SK-N-SH treated with all-trans-retinoic acid at 6 μM for 48 hours (cell line): ENCODE results near the gene RAB4A.

ENCODE experiments used
- ATAC-seq: fragments of 200-7000 bp; cut with Tn5 transposase; 3 replicates; pipeline ENCODE4 v1.9.1; 2020; ENCODE audit warnings: mild to moderate bottlenecking, moderate library complexity
- ARNTL ChIP-seq: fragments of 450-650 bp; formaldehyde crosslinking; IDR thresholded peaks from 2 replicates; pipeline ENCODE4 v1.5.0; 2020; ENCODE audit warnings: low read depth, mild to moderate bottlenecking, moderate library complexity, borderline replicate concordance
- BACH2 ChIP-seq: fragments of 250-450 bp; sonication (Bioruptor Pico); IDR thresholded peaks from 2 replicates; pipeline ENCODE4 v1.9.0; 2021; ENCODE audit warnings: mild to moderate bottlenecking, borderline replicate concordance
- CSRNP3 ChIP-seq: fragments of 250-450 bp; sonication (Bioruptor Pico); IDR thresholded peaks from 2 replicates; pipeline ENCODE4 v1.5.1; 2021; ENCODE audit warnings: mild to moderate bottlenecking, moderate library complexity
- ESRRG ChIP-seq: fragments of 250-450 bp; sonication (Bioruptor Pico); IDR thresholded peaks from 2 replicates; pipeline ENCODE4 v1.6.1; 2021; ENCODE audit warnings: mild to moderate bottlenecking
- GLIS3 ChIP-seq: fragments of 250-450 bp; sonication (Bioruptor Pico); IDR thresholded peaks from 2 replicates; pipeline ENCODE4 v1.5.0; 2020; ENCODE audit warnings: mild to moderate bottlenecking, moderate library complexity
- ISL1 ChIP-seq: fragments of 250-450 bp; sonication (Bioruptor Pico); IDR thresholded peaks from 2 replicates; pipeline ENCODE4 v2.1.2; 2022; ENCODE audit warnings: mild to moderate bottlenecking, moderate library complexity
- OSR1 ChIP-seq: fragments of 250-450 bp; sonication (Bioruptor Pico); IDR thresholded peaks from 2 replicates; pipeline ENCODE4 v1.8.0; 2022; ENCODE audit warnings: moderate library complexity, mild to moderate bottlenecking, inconsistent platforms
- PATZ1 ChIP-seq: fragments of 250-450 bp; sonication (Bioruptor Pico); IDR thresholded peaks from 2 replicates; pipeline ENCODE4 v1.8.0; 2020; ENCODE audit warnings: mild to moderate bottlenecking, moderate library complexity, borderline replicate concordance
- PPARA ChIP-seq: fragments of 250-450 bp; sonication (Bioruptor Pico); IDR thresholded peaks from 2 replicates; pipeline ENCODE4 v1.5.0; 2020; ENCODE audit warnings: mild to moderate bottlenecking, borderline replicate concordance
- RARB ChIP-seq: fragments of 250-450 bp; sonication (Bioruptor Pico); IDR thresholded peaks from 2 replicates; pipeline ENCODE4 v1.8.0; 2021; ENCODE audit warnings: mild to moderate bottlenecking, moderate library complexity
- SNAI2 ChIP-seq: fragments of 250-450 bp; sonication (Bioruptor Pico); IDR thresholded peaks from 2 replicates; pipeline ENCODE4 v1.5.0; 2020; ENCODE audit warnings: mild to moderate bottlenecking, moderate library complexity
- TCF4 ChIP-seq: fragments of 250-450 bp; sonication (Bioruptor Pico); IDR thresholded peaks from 2 replicates; pipeline ENCODE4 v1.8.0; 2021; ENCODE audit warnings: mild to moderate bottlenecking, moderate library complexity, borderline replicate concordance
- TOX ChIP-seq: fragments of 250-450 bp; sonication (Bioruptor Pico); IDR thresholded peaks from 2 replicates; pipeline ENCODE4 v1.8.0; 2021; ENCODE audit warnings: mild to moderate bottlenecking, moderate library complexity, borderline replicate concordance
- ZC3H10 ChIP-seq: fragments of 250-450 bp; sonication (Bioruptor Pico); IDR thresholded peaks from 2 replicates; pipeline ENCODE4 v1.5.1; 2021; ENCODE audit warnings: mild to moderate bottlenecking, moderate library complexity
- ZFP3 ChIP-seq: fragments of 250-450 bp; sonication (Bioruptor Pico); IDR thresholded peaks from 2 replicates; pipeline ENCODE4 v1.5.0; 2020; ENCODE audit warnings: mild to moderate bottlenecking, moderate library complexity
- ZNF565 ChIP-seq: fragments of 450-650 bp; formaldehyde crosslinking; conservative IDR thresholded peaks from 2 replicates; pipeline ENCODE4 v1.5.0; 2020; ENCODE audit warnings: low read depth, mild to moderate bottlenecking, moderate library complexity
- ZNF70 ChIP-seq: fragments of 450-650 bp; formaldehyde crosslinking; IDR thresholded peaks from 2 replicates; pipeline ENCODE4 v1.5.0; 2020; ENCODE audit warnings: mild to moderate bottlenecking, moderate library complexity
- ZNF8 ChIP-seq: fragments of 450-650 bp; formaldehyde crosslinking; IDR thresholded peaks from 2 replicates; pipeline ENCODE4 v1.5.0; 2020; ENCODE audit warnings: mild to moderate bottlenecking, moderate library complexity
- TF ChIP-seq, protein P1 (sequence below): fragments of 250-450 bp; sonication (Bioruptor Pico); IDR thresholded peaks from 2 replicates; pipeline ENCODE4 v1.5.1; 2020; ENCODE audit warnings: low read depth, mild to moderate bottlenecking, moderate library complexity

RAB4A gene

GRCh38 chr1:229282295-229282823, 11.4 kb downstream of the RAB4A start:
- no peak for ATAC-seq
- TF ChIP-seq SNAI2 (CRISPR knock-in tag) (no peak), RARB (CRISPR knock-in tag) (no peak), OSR1 (CRISPR knock-in tag) (no peak), ISL1 (no peak)

DNA sequence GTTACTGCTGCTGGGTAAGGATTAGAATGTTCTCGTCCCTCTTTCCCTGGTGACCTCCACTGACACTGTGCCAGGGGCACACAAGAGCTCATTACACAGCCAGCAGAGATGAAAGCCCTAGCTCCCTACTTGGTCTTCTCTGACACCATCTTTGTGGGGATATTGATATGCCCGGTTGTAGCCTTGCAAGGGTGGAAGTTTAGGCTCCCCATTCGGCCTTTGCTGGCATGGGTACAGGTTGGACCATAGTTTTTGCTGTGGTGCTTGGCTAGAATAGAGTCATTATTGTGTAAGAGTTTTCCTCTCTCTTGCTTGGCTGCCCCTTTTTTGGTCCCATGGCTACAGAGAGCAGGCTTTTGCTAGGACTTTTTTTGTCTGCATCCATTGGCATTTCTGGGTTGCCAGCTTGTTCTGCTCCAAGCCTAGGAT, 12.3 kb downstream of the RAB4A start:
- TF ChIP-seq ZNF8 (CRISPR knock-in tag) (no peak), RARB (CRISPR knock-in tag) (no peak), ZC3H10 (CRISPR knock-in tag) (no peak), TCF4 (no peak), ZNF70 (CRISPR knock-in tag) (no peak), TOX (CRISPR knock-in tag) (no peak)
- TF ChIP-seq, all 23 proteins: peak for 0
- ATAC-seq, result no peak

GRCh38 chr1:229284887-229285286, 14.0 kb downstream of the RAB4A start:
- TF ChIP-seq BACH2 (CRISPR knock-in tag) (no peak), GLIS3 (CRISPR knock-in tag) (no peak), PPARA (CRISPR knock-in tag) (no peak), ZC3H10 (CRISPR knock-in tag) (no peak), ARNTL (CRISPR knock-in tag) (no peak), OSR1 (CRISPR knock-in tag) (no peak), ZNF70 (CRISPR knock-in tag) (no peak)
- TF ChIP-seq, protein P1, sequence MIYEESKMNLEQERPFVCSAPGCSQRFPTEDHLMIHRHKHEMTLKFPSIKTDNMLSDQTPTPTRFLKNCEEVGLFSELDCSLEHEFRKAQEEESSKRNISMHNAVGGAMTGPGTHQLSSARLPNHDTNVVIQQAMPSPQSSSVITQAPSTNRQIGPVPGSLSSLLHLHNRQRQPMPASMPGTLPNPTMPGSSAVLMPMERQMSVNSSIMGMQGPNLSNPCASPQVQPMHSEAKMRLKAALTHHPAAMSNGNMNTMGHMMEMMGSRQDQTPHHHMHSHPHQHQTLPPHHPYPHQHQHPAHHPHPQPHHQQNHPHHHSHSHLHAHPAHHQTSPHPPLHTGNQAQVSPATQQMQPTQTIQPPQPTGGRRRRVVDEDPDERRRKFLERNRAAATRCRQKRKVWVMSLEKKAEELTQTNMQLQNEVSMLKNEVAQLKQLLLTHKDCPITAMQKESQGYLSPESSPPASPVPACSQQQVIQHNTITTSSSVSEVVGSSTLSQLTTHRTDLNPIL (CRISPR knock-in tag), result no peak
- TF ChIP-seq, all 23 proteins: peak for 0
- no peak for ATAC-seq

GRCh38 chr1:229285440-229285839, 14.5 kb downstream of the RAB4A start:
- no peak for ATAC-seq
- TF ChIP-seq TOX (CRISPR knock-in tag) (no peak), CSRNP3 (CRISPR knock-in tag) (no peak), OSR1 (CRISPR knock-in tag) (no peak), ZC3H10 (CRISPR knock-in tag) (no peak), ARNTL (CRISPR knock-in tag) (no peak), ZFP3 (CRISPR knock-in tag) (no peak), ZNF8 (CRISPR knock-in tag) (no peak), SNAI2 (CRISPR knock-in tag) (no peak), ZNF70 (CRISPR knock-in tag) (no peak), PPARA (CRISPR knock-in tag) (no peak), RARB (CRISPR knock-in tag) (no peak), ZNF565 (no peak), BACH2 (CRISPR knock-in tag) (no peak)
- TF ChIP-seq, protein P1 (CRISPR knock-in tag), result no peak

DNA sequence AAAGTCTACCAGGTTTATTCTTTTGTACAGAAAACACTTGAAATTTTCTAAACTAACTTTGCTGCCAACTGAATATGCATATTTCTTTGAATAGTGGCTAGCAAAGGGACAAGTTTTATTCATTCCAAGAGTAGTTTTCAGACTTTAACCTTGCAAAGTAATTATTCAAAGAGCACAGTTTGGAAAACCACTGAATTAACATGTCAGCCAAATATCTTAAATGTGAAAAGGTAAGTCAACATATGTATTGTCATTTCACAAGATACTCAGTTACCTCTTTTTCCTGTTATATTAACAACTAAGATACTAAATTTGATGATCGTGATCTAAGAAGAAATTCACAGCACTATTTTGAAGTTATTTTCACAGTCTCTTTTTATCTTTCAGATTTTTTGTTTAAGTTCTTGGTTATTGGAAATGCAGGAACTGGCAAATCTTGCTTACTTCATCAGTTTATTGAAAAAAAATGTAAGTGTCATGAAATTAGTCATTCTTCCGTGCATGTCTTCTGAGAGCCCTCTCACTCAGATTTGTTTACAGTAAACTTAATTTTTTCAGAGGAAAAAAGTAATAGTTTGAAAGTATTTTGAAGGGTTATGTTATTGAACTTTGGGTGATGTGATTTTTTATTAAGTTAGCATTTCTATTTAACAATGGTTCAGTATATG, 15.3 kb downstream of the RAB4A start:
- ATAC-seq, result no peak
- TF ChIP-seq TOX (CRISPR knock-in tag), result no peak

DNA sequence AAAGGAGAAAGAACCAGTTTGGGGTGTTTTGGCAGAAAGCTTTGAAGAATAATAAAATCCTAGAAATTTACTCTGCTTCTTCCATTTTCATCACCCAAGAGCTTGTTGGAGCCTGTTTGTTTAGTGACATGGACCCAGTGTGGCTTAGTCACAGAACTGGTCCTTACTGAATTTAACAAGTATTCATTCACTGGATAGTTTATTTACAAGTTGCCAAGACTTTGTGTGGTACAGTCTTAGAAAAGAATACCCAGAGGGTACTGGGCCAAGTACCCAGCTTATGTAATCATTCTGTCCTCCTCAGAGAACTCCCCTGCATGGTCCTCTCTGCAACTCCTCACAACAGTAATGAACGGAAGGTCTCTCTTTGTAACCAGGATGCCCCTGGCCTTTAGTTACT, 16.4 kb downstream of the RAB4A start:
- no peak for ATAC-seq
- TF ChIP-seq ESRRG (CRISPR knock-in tag) (no peak), ARNTL (CRISPR knock-in tag) (no peak), BACH2 (CRISPR knock-in tag) (no peak), ZNF8 (CRISPR knock-in tag) (no peak), ZNF70 (CRISPR knock-in tag) (no peak), ZFP3 (CRISPR knock-in tag) (no peak), ZC3H10 (CRISPR knock-in tag) (no peak), CSRNP3 (CRISPR knock-in tag) (no peak), PATZ1 (CRISPR knock-in tag) (no peak), ISL1 (no peak), GLIS3 (CRISPR knock-in tag) (no peak), TCF4 (no peak)
- TF ChIP-seq, protein P1 (CRISPR knock-in tag), result no peak
